ENCODE measurements around the gene LFNG. TPM values are rescaled to one million over a fixed set of nuclear protein-coding genes. Genes with fewer than 3 reads are reported as not detected.
A peak's percentile ranks its signal among the peaks of the same experiment; 100 is the strongest.

Gene LFNG
- total and polyA plus RNA-seq, 12 donors: 2.4 to 11.8 (median 9.0) TPM

DNA sequence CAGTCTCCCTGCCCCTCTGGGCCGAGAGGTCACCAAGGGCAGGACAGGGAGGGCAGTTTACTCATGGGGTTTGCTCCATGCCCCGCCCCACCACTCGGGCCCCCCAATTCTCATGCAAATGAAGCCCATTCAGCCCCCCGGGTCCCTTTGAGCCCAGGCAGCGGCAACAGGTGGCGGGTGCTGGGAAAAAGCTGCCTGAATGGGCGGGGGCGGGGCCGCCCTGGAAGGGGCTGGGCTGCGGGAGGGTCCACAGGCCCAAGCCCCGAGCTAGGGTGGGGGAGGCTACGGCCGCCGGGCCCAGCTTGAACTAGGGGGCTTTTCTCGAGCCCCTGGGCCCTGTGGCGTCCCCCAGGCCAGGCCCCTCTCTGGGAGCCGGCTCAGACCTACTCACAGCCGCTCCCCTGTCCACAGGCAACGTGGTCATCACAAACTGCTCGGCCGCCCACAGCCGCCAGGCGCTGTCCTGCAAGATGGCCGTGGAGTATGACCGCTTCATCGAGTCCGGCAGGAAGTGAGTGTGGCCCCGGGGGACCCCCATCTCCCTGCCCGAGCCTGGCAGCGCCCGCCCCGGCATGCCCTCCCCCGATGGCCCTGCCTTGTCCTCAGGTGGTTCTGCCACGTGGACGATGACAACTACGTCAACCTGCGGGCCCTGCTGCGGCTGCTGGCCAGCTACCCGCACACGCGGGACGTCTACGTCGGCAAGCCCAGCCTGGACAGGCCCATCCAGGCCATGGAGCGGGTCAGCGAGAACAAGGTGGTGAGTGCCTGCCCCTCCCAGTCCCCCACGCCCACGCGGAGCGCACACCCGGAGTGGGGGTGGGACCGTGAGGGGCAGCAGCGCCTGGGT is 5.5 kb downstream of the LFNG start:
- H3K4me3 ChIP-seq: no peak overlapping the region
- 79 to 84% methylated on average over 53 of the region's 53 CpGs for WGBS, 2 donors
- ATAC-seq: no peak
- peaks cover 21 to 100% (median 65%) of the 10 kb centered on the region in 9 donors for H3K4me1 ChIP-seq
- H3K27ac ChIP-seq: peak overlapping the region in 6 of 10 donors; percentile 1 to 94 (median 84)
- intact Hi-C loops (cut with DNase I): loop anchor here in 4 of 10 donors (5.0 kb wide), 4 partner anchors 32 to 53 kb away; partner anchors contain the start of genes GRIFIN (in 2 of the 4), BRAT1 (in 1 of the 4) and IQCE (in 1 of the 4)
- TF ChIP-seq CTCF (IDR thresholded peaks at IDR 0.05): no peak
- peaks cover 0 to 33% (median 6%) of the 10 kb centered on the region in 7 donors for H3K27me3 ChIP-seq
- DNase-seq: no peak
- peaks cover 0 to 48% (median 4%) of the 10 kb centered on the region in 9 donors for H3K36me3 ChIP-seq
- no peaks in the 10 kb centered on the region for H3K9me3 ChIP-seq

DNA sequence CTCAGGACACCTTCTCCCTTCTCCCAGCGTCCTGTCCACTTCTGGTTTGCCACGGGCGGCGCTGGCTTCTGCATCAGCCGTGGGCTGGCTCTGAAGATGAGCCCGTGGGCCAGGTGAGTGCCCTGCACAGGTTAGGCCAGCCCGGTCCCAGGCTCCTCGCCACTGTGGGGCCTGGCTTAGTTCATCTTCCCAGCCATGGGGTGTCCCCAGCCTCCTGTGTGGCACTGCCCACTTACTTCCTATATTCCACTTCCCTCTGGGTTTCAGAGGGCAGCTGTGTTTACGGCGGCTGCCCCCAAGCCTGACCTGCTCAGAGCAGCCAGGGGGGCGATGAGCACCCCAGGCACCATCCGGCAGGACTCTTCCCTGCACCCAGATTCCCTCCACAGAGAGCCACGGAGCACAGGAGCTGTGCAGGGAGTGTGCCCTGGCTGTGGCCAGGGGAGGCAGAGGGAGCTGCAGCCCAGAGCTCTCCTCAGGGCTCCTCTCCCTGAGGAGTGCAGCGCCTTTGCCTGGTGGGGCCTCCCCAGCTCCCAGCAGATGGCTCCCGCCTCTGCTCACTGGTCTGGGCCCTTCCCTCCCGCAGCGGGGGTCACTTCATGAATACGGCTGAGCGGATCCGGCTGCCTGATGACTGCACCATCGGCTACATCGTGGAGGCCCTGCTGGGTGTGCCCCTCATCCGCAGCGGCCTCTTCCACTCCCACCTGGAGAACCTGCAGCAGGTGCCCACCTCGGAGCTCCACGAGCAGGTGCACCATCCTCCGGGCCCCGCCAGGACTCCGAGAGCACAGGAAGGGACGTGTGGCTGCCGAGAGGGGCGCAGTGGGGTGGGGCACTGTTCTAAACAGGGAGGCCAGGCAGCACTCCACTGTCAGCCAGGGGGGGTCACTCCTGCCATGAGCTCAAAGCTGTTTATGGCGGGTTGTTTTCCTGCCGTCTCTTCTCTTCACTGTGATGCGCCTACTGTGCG is 6.4 kb downstream of the LFNG start:
- H3K9me3 ChIP-seq: no peaks in the 10 kb centered on the region
- intact Hi-C loops (cut with DNase I): no loop called here
- DNase-seq (peak in 1 of 2 donors; percentile 16), ATAC-seq (no peak)
- WGBS, 2 donors: 85 to 87% methylated on average over 36 of the region's 36 CpGs
- H3K4me1 ChIP-seq: peaks cover 21 to 100% (median 68%) of the 10 kb centered on the region in 9 donors
- no peak for TF ChIP-seq CTCF (IDR thresholded peaks at IDR 0.05)
- H3K4me3 ChIP-seq: no peak overlapping the region
- H3K27ac ChIP-seq: peak overlapping the region in 1 of 10 donors; percentile 94
- H3K27me3 ChIP-seq: peaks cover 0 to 31% (median 6%) of the 10 kb centered on the region in 7 donors
- H3K36me3 ChIP-seq: peaks cover 0 to 48% (median 4%) of the 10 kb centered on the region in 9 donors

- WGBS, 2 donors: 90 to 93% methylated on average over 40 of the region's 40 CpGs
- H3K36me3 ChIP-seq: peaks cover 0 to 48% (median 4%) of the 10 kb centered on the region in 9 donors
- peaks cover 0 to 25% (median 6%) of the 10 kb centered on the region in 7 donors for H3K27me3 ChIP-seq
- peaks cover 19 to 100% (median 63%) of the 10 kb centered on the region in 9 donors for H3K4me1 ChIP-seq
- ATAC-seq (no peak), DNase-seq (peak in 1 of 2 donors; percentile 9)
- peak overlapping the region in 1 of 10 donors; percentile 94 for H3K27ac ChIP-seq
- no peak overlapping the region for H3K4me3 ChIP-seq
- TF ChIP-seq CTCF (IDR thresholded peaks at IDR 0.05): no peak
- intact Hi-C loops (cut with DNase I): no loop called here
- no peaks in the 10 kb centered on the region for H3K9me3 ChIP-seq
These were observed 7.3 kb downstream of the LFNG start for GRCh38 chr7:2526659-2527504.

Measured in heart right ventricle (tissue), 16 donors.